Stomach (tissue), 4 donors: ENCODE data around the gene MAEA.

Experiments used
- EP300 ChIP-seq: sonication (generic); formaldehyde crosslinking; IDR thresholded peaks from one replicate; pipeline ENCODE4 v1.6.1; 2017; ENCODE audit warnings: antibody characterized with exemption
- POLR2A ChIP-seq, 4 donors: fragments of 450-650 bp; IDR thresholded peaks; one replicate each; pipeline ENCODE4 v1.6.1; 2016; ENCODE audit warnings: antibody characterized with exemption in 4 of 4, control low read depth in 2 of 4, mild to moderate bottlenecking in 1 of 4, moderate library complexity in 1 of 4
- POLR2AphosphoS5 ChIP-seq, 3 donors: sonication (generic); formaldehyde crosslinking; IDR thresholded peaks; one replicate each; pipeline ENCODE4 v1.6.1; 2016; ENCODE audit warnings: antibody characterized with exemption in 3 of 3
- TF ChIP-seq, protein P1 (sequence below), 7 experiments: fragments of 450-650 bp in 4 of 7; fragments of 200-600 bp in 3 of 7; sonication (generic) in 3 of 7; IDR thresholded peaks; one replicate each; pipeline ENCODE4 v1.5.1; 2016 to 2019; ENCODE audit warnings: antibody characterized with exemption in 7 of 7, control low read depth in 2 of 7, mild to moderate bottlenecking in 1 of 7

DNA sequence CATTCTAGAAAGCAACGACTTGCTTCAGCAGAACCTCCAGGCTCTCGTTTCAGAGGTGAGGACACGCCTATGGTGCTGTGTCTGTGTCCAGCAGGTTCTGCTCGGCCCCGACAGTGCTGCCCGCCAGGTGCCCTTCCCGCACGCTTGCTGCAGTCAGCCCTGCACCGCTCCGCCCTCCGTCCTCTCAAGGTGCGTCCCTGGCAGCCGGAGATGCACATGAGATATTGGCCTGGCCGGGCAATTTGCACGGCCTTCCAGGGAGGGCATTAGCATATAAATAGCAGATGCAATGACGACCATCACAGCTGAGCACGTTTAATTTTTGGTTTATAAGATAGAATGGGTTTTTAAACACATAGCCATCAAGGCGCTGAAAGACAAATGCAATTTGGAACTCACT is 71.7 kb downstream of the MAEA start:
- TF ChIP-seq, protein P1, sequence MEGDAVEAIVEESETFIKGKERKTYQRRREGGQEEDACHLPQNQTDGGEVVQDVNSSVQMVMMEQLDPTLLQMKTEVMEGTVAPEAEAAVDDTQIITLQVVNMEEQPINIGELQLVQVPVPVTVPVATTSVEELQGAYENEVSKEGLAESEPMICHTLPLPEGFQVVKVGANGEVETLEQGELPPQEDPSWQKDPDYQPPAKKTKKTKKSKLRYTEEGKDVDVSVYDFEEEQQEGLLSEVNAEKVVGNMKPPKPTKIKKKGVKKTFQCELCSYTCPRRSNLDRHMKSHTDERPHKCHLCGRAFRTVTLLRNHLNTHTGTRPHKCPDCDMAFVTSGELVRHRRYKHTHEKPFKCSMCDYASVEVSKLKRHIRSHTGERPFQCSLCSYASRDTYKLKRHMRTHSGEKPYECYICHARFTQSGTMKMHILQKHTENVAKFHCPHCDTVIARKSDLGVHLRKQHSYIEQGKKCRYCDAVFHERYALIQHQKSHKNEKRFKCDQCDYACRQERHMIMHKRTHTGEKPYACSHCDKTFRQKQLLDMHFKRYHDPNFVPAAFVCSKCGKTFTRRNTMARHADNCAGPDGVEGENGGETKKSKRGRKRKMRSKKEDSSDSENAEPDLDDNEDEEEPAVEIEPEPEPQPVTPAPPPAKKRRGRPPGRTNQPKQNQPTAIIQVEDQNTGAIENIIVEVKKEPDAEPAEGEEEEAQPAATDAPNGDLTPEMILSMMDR (IDR thresholded peaks at IDR 0.05) = no peak
- TF ChIP-seq POLR2A (IDR thresholded peaks at IDR 0.05) (no peak), POLR2AphosphoS5 (IDR thresholded peaks at IDR 0.05) (no peak), EP300 (no peak)
